Bronchial smooth muscle cell (primary cell): Measurements from ENCODE around the gene LONP2. TPM values are rescaled to one million over a fixed set of nuclear protein-coding genes. Genes with fewer than 3 reads are reported as not detected.

Source experiments
- total RNA-seq: library from RNA; depleted of rRNA; stranded (reverse); fragments of >200 nt; gene quantifications from 2 replicates; pipeline ENCODE4 v1.2.1, GENCODE V29; 2014

LONP2 gene
- 52.5 and 61.0 TPM in 2 replicates for total RNA-seq

DNA sequence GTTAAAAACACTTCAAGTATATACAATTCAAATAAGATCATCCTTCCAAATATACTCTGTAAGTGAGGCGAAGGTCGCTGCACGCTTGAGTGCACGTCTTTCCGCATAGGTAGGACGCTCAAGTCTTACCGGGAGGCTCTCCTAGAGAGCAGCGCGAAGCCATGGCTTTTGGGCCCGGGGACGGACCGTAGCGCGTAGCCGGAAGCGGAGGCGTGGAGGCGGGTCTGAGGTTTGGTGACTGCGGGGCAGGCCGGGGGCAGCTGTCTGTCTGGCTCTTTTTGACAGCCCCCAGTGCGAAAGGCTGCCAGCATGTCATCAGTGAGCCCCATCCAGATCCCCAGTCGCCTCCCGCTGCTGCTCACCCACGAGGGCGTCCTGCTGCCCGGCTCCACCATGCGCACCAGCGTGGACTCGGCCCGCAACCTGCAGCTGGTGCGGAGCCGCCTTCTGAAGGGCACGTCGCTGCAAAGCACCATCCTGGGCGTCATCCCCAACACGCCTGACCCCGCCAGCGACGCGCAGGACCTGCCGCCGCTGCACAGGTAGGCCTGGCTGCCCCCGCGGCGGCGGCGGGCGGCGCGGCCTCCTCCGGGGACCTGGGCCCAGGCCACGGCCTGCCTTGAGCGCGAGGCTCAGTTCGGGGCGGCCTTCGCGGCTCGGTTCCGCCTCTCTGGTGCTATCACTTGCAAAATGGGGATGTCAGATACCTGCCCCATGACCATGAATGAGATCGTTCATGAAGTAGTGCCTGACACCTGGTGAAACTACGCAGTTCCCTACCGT, at the start of gene LONP2:
LONP2 (plus strand) TSS at position 221 of the 783 bp plus-strand sequence; CDS start at position 310, 89 bp downstream.

DNA sequence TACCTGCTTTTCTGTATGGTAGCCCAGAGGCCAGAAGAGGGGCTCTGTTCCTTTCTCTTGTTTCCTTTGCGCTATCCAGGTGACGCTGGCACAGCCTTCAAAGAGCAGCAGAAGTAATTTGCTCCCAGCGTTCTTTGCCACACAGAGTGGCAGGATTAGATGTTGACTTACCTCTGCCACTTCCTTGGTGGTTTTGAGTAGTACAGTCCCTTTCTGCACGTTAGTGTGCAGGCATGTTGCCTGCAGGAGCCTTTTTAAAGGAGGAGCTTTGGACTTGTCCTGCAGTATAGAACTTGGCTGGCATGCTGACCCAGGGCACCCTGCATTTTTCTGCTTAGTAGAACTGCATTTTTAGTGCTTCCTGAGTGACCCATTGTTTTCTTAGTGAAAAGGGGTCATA, 3.2 kb downstream of the LONP2 start, which contains the start of gene ABCC11:
ABCC11 (minus strand) TSS at position 229 of the 400 bp plus-strand sequence. CDS start 15,618 bp downstream, outside the sequence.

GRCh38 chr16:48385253-48386150, 141.4 kb downstream of the LONP2 start, which contains the start of gene SIAH1:
Gene SIAH1 (minus strand): TSS chr16:48385413. CDS start chr16:48362428, 22,985 bp downstream.

Other genes with a start within 250 kb of the LONP2 start
- not detected in 2 replicates for gene ABCC12, start 88.3 kb upstream of the LONP2 start, total RNA-seq
- gene ABCC11, start 3.2 kb downstream of the LONP2 start, total RNA-seq, result 0.26 and 0.32 TPM in 2 replicates
- 28.7 and 30.9 TPM in 2 replicates for gene SIAH1, start 141.1 kb downstream of the LONP2 start, total RNA-seq